ENCODE results near the gene SSTR5. TPM values are rescaled to one million over a fixed set of nuclear protein-coding genes. Genes with fewer than 3 reads are reported as not detected.

Gene SSTR5
- total and polyA plus RNA-seq, 2 donors (not counting 1 experiment from before 2014, with no cell fraction given): not detected

DNA sequence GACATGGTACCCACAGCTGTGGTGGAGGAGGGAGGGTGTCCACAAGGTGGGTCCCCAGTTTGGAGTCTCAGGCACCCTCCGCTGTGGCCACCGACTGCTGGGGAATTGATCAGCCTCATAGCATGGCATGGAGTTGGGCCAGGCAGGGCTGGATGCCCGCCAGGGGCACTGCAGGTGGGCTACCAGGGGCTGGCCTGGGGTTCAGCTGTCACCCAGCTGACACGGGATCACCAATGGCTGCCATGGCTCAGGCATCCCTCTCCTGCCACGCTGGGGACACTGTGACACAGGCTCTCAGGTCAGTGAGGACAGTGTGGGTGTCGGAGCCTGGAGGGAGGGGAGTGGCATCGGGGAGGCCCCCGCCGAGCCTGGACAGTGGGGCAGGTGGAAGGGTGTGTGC, 19.8 kb upstream of the SSTR5 start:
- Histone ChIP-seq H3K4me3 (ENCODE audit: control extremely low read depth in 1 of 5, extremely low read depth in 1 of 5, insufficient read depth in 1 of 5, low read depth in 2 of 5, low read length in 4 of 5) (no peak overlapping the region), H3K9me3 (ENCODE audit: control extremely low read depth in 1 of 3, control insufficient read depth in 2 of 3, insufficient read depth in 1 of 3, low read length in 2 of 3) (peaks cover 0 to 23% (median 0%) of the 10 kb centered on the region in 3 donors), H3K79me2 (ENCODE audit: control insufficient read depth, insufficient read depth, low read length) (no peaks in the 10 kb centered on the region), H3K27ac (ENCODE audit: low read length in 2 of 2) (no peak overlapping the region), H3K27me3 (replicated peaks in 1 of 4; ENCODE audit: control extremely low read depth in 1 of 4, control insufficient read depth in 3 of 4, insufficient read depth in 4 of 4, low read length in 3 of 4) (peaks cover 0 to 18% (median 0%) of the 10 kb centered on the region in 4 experiments), H3K9ac (ENCODE audit: low read length) (no peak overlapping the region), H3K36me3 (replicated peaks in 1 of 2; ENCODE audit: control extremely low read depth in 1 of 2, control insufficient read depth in 1 of 2, extremely low read depth in 1 of 2, insufficient read depth in 2 of 2, low read length in 1 of 2) (no peaks in the 10 kb centered on the region), H3K4me2 (replicated peaks; ENCODE audit: low read depth, low read length, poor library complexity, severe bottlenecking) (no peak overlapping the region), H3K4me1 (ENCODE audit: control insufficient read depth in 2 of 2, insufficient read depth in 2 of 2, low read length in 2 of 2) (no peaks in the 10 kb centered on the region), H2AFZ (ENCODE audit: insufficient read depth, low read depth, low read length, poor library complexity, severe bottlenecking) (no peak overlapping the region), H4K20me1 (ENCODE audit: control insufficient read depth, insufficient read depth, low read length, poor library complexity, severe bottlenecking) (no peaks in the 10 kb centered on the region)
- no peaks in the 10 kb centered on the region for H3K27me3 Mint-ChIP-seq
- ATAC-seq (ENCODE audit: low read depth): no peak
- no peak for DNase-seq
- ChIA-PET POLR2A (no interaction called here), CTCF (no interaction called here)
- no peak overlapping the region for H3K27ac Mint-ChIP-seq
- 83% methylated on average over 9 of the region's 9 CpGs for WGBS (ENCODE audit: insufficient coverage)
- H3K4me3 Mint-ChIP-seq: no peak overlapping the region
- intact Hi-C loops (cut with micrococcal nuclease): no loop called here
- no peaks in the 10 kb centered on the region for H3K4me1 Mint-ChIP-seq
- TF ChIP-seq, protein P1, sequence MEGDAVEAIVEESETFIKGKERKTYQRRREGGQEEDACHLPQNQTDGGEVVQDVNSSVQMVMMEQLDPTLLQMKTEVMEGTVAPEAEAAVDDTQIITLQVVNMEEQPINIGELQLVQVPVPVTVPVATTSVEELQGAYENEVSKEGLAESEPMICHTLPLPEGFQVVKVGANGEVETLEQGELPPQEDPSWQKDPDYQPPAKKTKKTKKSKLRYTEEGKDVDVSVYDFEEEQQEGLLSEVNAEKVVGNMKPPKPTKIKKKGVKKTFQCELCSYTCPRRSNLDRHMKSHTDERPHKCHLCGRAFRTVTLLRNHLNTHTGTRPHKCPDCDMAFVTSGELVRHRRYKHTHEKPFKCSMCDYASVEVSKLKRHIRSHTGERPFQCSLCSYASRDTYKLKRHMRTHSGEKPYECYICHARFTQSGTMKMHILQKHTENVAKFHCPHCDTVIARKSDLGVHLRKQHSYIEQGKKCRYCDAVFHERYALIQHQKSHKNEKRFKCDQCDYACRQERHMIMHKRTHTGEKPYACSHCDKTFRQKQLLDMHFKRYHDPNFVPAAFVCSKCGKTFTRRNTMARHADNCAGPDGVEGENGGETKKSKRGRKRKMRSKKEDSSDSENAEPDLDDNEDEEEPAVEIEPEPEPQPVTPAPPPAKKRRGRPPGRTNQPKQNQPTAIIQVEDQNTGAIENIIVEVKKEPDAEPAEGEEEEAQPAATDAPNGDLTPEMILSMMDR (IDR thresholded peaks at IDR 0.05): no peak
- no peak for TF ChIP-seq EZH2 (IDR thresholded peaks at IDR 0.05; ENCODE audit: borderline replicate concordance, insufficient read depth, low read depth, low read length, poor library complexity, severe bottlenecking)
- no peaks in the 10 kb centered on the region for H3K9me3 Mint-ChIP-seq (ENCODE audit: insufficient read depth)

DNA sequence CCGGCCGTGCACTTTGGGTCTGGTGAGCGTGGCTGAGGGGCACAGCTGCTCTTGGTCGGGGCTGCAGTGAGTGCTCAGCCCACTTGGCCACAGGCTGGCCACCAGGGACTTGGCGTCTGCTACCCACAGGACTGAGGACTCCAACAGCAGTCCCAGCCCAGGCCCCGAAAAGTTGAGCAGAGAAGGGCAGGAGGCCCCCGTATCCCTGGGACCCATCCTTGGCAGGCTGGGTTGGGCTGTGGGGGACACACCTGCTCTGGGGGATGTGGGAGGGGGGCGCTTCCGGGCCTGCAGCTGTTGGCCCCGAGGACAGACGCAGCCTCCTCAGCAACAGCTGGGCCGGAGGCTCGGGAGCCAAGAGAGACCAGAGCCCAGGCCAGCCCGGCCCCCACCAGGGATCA, 19.4 kb upstream of the SSTR5 start:
- Histone ChIP-seq H3K4me3 (ENCODE audit: control extremely low read depth in 1 of 5, extremely low read depth in 1 of 5, insufficient read depth in 1 of 5, low read depth in 2 of 5, low read length in 4 of 5) (no peak overlapping the region), H3K9ac (ENCODE audit: low read length) (no peak overlapping the region), H3K27ac (ENCODE audit: low read length in 2 of 2) (no peak overlapping the region), H3K4me1 (ENCODE audit: control insufficient read depth in 2 of 2, insufficient read depth in 2 of 2, low read length in 2 of 2) (no peaks in the 10 kb centered on the region), H2AFZ (ENCODE audit: insufficient read depth, low read depth, low read length, poor library complexity, severe bottlenecking) (no peak overlapping the region), H3K36me3 (replicated peaks in 1 of 2; ENCODE audit: control extremely low read depth in 1 of 2, control insufficient read depth in 1 of 2, extremely low read depth in 1 of 2, insufficient read depth in 2 of 2, low read length in 1 of 2) (no peaks in the 10 kb centered on the region), H4K20me1 (ENCODE audit: control insufficient read depth, insufficient read depth, low read length, poor library complexity, severe bottlenecking) (no peaks in the 10 kb centered on the region), H3K4me2 (replicated peaks; ENCODE audit: low read depth, low read length, poor library complexity, severe bottlenecking) (no peak overlapping the region), H3K27me3 (replicated peaks in 1 of 4; ENCODE audit: control extremely low read depth in 1 of 4, control insufficient read depth in 3 of 4, insufficient read depth in 4 of 4, low read length in 3 of 4) (peaks cover 0 to 18% (median 0%) of the 10 kb centered on the region in 4 experiments), H3K79me2 (ENCODE audit: control insufficient read depth, insufficient read depth, low read length) (no peaks in the 10 kb centered on the region), H3K9me3 (ENCODE audit: control extremely low read depth in 1 of 3, control insufficient read depth in 2 of 3, insufficient read depth in 1 of 3, low read length in 2 of 3) (peaks cover 0 to 27% (median 0%) of the 10 kb centered on the region in 3 donors)
- WGBS (ENCODE audit: insufficient coverage): 80% methylated on average over 14 of the region's 14 CpGs
- ChIA-PET CTCF (no interaction called here), POLR2A (no interaction called here)
- TF ChIP-seq, protein P1 (IDR thresholded peaks at IDR 0.05): no peak
- TF ChIP-seq EZH2 (IDR thresholded peaks at IDR 0.05; ENCODE audit: borderline replicate concordance, insufficient read depth, low read depth, low read length, poor library complexity, severe bottlenecking): no peak
- no peak overlapping the region for H3K27ac Mint-ChIP-seq
- DNase-seq: no peak
- H3K9me3 Mint-ChIP-seq (ENCODE audit: insufficient read depth): no peaks in the 10 kb centered on the region
- intact Hi-C loops (cut with micrococcal nuclease): no loop called here
- H3K27me3 Mint-ChIP-seq: no peaks in the 10 kb centered on the region
- H3K4me3 Mint-ChIP-seq: no peak overlapping the region
- H3K4me1 Mint-ChIP-seq: no peaks in the 10 kb centered on the region
- no peak for ATAC-seq (ENCODE audit: low read depth)

All from B cell (primary cell).